Nephron (organoid): Measurements from ENCODE around the gene CRIP3.

Source experiments
- H3K27ac Mint-ChIP-seq, 3 experiments: 2 replicates each; pipeline ENCODE4 v1.8.0; 2020; ENCODE audit warnings: mixed read lengths in 3 of 3, mild to moderate bottlenecking in 2 of 3, moderate library complexity in 1 of 3
- H3K27me3 Mint-ChIP-seq: 2 replicates; pipeline ENCODE4 v1.8.0; 2021; ENCODE audit warnings: low read depth, mild to moderate bottlenecking, moderate library complexity, mixed read lengths
- H3K36me3 Mint-ChIP-seq: 2 replicates; pipeline ENCODE4 v1.8.0; 2020; ENCODE audit warnings: low read depth, mixed read lengths
- H3K4me1 Mint-ChIP-seq: 2 replicates; pipeline ENCODE4 v1.8.0; 2020; ENCODE audit warnings: mixed read lengths
- H3K4me3 Mint-ChIP-seq, 3 experiments: 2 replicates each; pipeline ENCODE4 v1.8.0; 2020; ENCODE audit warnings: mild to moderate bottlenecking in 3 of 3, mixed read lengths in 3 of 3, moderate library complexity in 2 of 3
- H3K9me3 Mint-ChIP-seq: 2 replicates; pipeline ENCODE4 v1.8.0; 2020; ENCODE audit warnings: mixed read lengths
- TF ChIP-seq, protein P1 (sequence below), 3 experiments: fragments of 200-600 bp; sonication (generic); IDR thresholded peaks; one replicate each; pipeline ENCODE4 v1.5.0; 2021; ENCODE audit warnings: antibody characterized with exemption in 3 of 3; ENCODE audit not compliant: unreplicated experiment in 3 of 3

CRIP3 gene

DNA sequence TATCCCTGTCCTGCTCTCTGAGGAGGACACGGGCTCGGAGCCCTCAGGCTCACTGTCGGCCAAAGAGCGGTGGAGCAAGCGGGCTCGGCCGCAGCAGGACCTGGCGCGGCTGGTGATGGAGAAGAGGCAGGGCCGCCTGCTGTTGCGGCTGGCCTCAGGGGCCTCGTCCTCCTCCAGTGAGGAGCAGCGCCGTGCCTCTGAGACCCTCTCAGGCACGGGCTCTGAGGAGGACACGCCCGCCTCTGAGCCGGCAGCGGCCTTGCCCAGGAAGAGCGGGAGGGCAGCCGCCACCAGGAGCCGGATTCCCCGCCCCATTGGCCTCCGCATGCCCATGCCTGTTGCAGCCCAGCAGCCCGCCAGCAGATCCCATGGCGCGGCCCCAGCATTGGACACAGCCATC, 24.7 kb downstream of the CRIP3 start:
- Mint-ChIP-seq H3K4me3 (no peak overlapping the region), H3K9me3 (no peaks in the 10 kb centered on the region), H3K4me1 (peaks cover 4% of the 10 kb centered on the region), H3K27ac (no peak overlapping the region), H3K36me3 (no peaks in the 10 kb centered on the region), H3K27me3 (peaks cover 27% of the 10 kb centered on the region)
- TF ChIP-seq, protein P1, sequence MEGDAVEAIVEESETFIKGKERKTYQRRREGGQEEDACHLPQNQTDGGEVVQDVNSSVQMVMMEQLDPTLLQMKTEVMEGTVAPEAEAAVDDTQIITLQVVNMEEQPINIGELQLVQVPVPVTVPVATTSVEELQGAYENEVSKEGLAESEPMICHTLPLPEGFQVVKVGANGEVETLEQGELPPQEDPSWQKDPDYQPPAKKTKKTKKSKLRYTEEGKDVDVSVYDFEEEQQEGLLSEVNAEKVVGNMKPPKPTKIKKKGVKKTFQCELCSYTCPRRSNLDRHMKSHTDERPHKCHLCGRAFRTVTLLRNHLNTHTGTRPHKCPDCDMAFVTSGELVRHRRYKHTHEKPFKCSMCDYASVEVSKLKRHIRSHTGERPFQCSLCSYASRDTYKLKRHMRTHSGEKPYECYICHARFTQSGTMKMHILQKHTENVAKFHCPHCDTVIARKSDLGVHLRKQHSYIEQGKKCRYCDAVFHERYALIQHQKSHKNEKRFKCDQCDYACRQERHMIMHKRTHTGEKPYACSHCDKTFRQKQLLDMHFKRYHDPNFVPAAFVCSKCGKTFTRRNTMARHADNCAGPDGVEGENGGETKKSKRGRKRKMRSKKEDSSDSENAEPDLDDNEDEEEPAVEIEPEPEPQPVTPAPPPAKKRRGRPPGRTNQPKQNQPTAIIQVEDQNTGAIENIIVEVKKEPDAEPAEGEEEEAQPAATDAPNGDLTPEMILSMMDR (IDR thresholded peaks at IDR 0.05; ENCODE audit: unreplicated experiment in 3 of 3), result no peak

DNA sequence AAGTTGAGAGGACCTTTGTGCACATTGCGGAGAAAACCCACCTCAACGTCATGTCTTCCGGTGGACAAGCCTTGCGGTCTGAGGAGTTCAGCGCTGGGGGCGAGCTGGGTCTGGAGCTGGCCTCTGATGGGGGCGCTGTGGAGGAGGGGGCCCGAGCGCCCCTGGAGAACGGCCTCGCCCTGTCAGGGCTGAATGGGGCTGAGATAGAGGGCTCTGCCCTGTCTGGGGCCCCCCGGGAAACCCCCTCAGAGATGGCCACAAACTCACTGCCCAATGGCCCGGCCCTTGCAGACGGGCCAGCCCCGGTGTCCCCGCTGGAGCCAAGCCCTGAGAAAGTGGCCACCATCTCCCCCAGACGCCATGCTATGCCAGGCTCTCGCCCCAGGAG, 25.1 kb downstream of the CRIP3 start:
- Mint-ChIP-seq H3K27me3 (peaks cover 29% of the 10 kb centered on the region), H3K27ac (no peak overlapping the region), H3K36me3 (no peaks in the 10 kb centered on the region), H3K4me1 (peaks cover 6% of the 10 kb centered on the region), H3K9me3 (no peaks in the 10 kb centered on the region), H3K4me3 (no peak overlapping the region)
- TF ChIP-seq, protein P1 (IDR thresholded peaks at IDR 0.05; ENCODE audit: unreplicated experiment in 3 of 3), result no peak

DNA sequence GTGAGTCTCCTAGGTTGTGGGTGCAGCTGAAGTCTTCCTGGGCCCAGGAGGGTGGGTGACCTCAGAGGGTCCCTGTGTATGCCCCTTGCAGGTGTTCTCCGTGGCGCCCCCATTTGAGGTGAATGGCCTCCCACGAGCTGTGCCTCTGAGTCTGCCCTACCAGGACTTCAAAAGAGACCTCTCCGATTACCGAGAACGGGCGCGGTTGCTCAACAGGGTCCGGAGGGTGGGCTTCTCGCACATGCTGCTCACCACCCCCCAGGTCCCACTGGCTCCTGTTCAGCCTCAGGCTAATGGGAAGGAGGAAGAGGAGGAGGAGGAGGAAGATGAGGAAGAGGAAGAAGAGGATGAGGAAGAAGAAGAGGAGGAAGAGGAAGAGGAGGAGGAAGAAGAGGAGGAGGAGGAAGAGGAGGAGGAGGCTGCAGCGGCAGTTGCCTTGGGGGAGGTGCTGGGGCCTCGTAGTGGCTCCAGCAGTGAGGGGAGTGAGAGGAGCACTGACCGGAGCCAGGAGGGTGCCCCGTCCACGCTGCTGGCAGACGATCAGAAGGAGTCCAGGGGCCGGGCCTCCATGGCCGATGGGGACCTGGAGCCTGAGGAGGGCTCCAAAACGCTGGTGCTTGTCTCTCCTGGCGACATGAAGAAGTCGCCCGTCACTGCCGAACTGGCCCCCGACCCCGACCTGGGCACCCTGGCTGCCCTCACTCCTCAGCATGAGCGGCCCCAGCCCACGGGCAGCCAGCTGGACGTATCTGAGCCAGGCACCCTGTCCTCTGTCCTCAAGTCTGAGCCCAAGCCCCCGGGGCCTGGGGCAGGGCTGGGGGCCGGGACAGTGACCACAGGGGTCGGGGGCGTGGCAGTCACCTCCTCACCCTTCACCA, 25.8 kb downstream of the CRIP3 start:
- H3K27me3 Mint-ChIP-seq, result peaks cover 36% of the 10 kb centered on the region
- H3K36me3 Mint-ChIP-seq, result no peaks in the 10 kb centered on the region
- peaks cover 13% of the 10 kb centered on the region for H3K4me1 Mint-ChIP-seq
- no peaks in the 10 kb centered on the region for H3K9me3 Mint-ChIP-seq
- no peak overlapping the region for H3K27ac Mint-ChIP-seq
- no peak overlapping the region for H3K4me3 Mint-ChIP-seq
- TF ChIP-seq, protein P1 (IDR thresholded peaks at IDR 0.05; ENCODE audit: unreplicated experiment in 3 of 3), result no peak

DNA sequence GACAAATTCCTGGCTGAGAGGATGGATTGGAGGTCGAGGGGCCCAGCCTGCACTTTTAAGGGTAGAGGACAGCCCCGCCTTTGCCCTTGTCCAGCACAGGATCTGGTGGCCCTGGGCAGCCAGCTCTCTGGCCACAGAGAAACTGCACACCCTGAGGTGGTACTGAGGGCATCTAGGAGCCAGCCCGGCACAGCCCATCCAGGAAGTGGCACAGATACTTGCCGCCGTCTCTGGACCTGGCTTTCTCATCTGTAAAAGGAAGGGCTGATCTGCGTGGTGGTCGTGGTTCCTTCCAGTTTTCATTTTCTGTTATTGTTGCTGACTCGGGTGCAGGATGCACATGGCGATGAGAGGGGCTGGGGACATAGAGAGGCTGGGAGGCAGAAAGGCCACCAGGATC, 26.6 kb downstream of the CRIP3 start:
- no peaks in the 10 kb centered on the region for H3K9me3 Mint-ChIP-seq
- TF ChIP-seq, protein P1 (IDR thresholded peaks at IDR 0.05; ENCODE audit: unreplicated experiment in 3 of 3), result no peak
- no peak overlapping the region for H3K27ac Mint-ChIP-seq
- peaks cover 17% of the 10 kb centered on the region for H3K4me1 Mint-ChIP-seq
- no peaks in the 10 kb centered on the region for H3K36me3 Mint-ChIP-seq
- peak overlapping the region in 1 of 3 experiments; percentile 22 for H3K4me3 Mint-ChIP-seq
- peaks cover 42% of the 10 kb centered on the region for H3K27me3 Mint-ChIP-seq

DNA sequence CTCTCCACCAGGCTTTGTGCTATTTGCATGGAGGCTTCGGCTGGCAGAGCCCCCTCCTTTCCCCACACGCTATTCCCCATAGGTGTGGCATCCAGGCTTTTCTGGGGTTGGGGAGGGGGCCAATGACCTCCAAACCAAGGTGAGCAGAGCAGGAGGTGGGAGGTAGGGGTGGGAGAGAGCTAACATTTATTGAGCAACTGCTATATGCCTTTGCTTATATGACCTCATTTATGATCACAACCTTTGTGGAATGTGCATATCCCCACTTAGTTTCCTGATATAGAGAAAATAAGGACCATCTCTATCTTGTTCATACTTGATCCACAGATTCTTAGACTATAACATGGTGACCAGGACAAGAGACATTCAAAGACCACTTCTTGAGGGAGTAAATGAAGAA, 28.4 kb downstream of the CRIP3 start:
- H3K27me3 Mint-ChIP-seq, result peaks cover 43% of the 10 kb centered on the region
- no peaks in the 10 kb centered on the region for H3K9me3 Mint-ChIP-seq
- TF ChIP-seq, protein P1 (IDR thresholded peaks at IDR 0.05; ENCODE audit: unreplicated experiment in 3 of 3), result no peak
- peaks cover 23% of the 10 kb centered on the region for H3K4me1 Mint-ChIP-seq
- H3K36me3 Mint-ChIP-seq, result no peaks in the 10 kb centered on the region
- H3K27ac Mint-ChIP-seq, result peak overlapping the region in 1 of 3 experiments; percentile 1
- no peak overlapping the region for H3K4me3 Mint-ChIP-seq
